ENCODE measurements around the gene VPS9D1. TPM values are rescaled to one million over a fixed set of nuclear protein-coding genes. Genes with fewer than 3 reads are reported as not detected.

Gene VPS9D1
- total RNA-seq, 1 donor, result 14.5 TPM

GRCh38 chr16:89709716-89710432 lies 10.8 kb downstream of the VPS9D1 start:
- peaks cover 2% of the 10 kb centered on the region for H3K27me3 ChIP-seq (ENCODE audit: insufficient read depth, low read length)
- no peak overlapping the region for H3K27ac ChIP-seq (ENCODE audit: low read depth, low read length)
- no peak overlapping the region for H3K4me3 ChIP-seq (ENCODE audit: insufficient read depth, low read length)
- H3K9me3 ChIP-seq (ENCODE audit: low read depth, low read length), result no peaks in the 10 kb centered on the region
- no peaks in the 10 kb centered on the region for H4K20me1 ChIP-seq (ENCODE audit: insufficient read depth, low read length)
- no peak for TF ChIP-seq CTCF (IDR thresholded peaks at IDR 0.05; ENCODE audit: extremely low read depth, low read depth, low read length)
- no peak overlapping the region for H3K4me2 ChIP-seq (ENCODE audit: insufficient read depth, low read length)
- DNase-seq (ENCODE audit: insufficient read length, low spot score, missing footprints), result no peak
- peaks cover 4% of the 10 kb centered on the region for H3K36me3 ChIP-seq (ENCODE audit: insufficient read depth, low read length)
- H3K4me1 ChIP-seq (ENCODE audit: insufficient read depth, low read length), result peaks cover 12% of the 10 kb centered on the region
- H3K79me2 ChIP-seq (ENCODE audit: insufficient read depth, low read length), result peaks cover 5% of the 10 kb centered on the region
- H2AFZ ChIP-seq (ENCODE audit: low read length), result no peak overlapping the region

DNA sequence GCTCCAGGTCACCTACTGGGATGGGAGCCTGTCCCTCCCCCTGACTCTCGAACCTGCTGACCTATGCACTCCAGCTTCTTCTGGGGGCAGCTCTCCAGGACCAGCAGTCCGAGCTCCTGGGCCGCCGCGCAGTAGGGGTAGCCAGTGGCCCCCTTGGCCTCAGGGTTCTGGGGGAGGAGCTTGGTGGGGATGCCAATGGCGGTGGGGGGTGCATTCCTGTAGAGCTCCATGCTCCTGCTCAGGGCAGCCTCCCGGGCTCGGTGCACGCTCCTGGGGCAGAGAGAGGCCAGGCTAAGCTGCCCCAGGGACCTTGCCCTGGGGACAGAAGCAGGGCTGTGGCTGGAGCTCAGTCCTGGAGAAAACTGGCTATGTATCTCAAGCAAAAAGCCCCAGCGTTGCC lies 11.5 kb downstream of the VPS9D1 start:
- Histone ChIP-seq H3K9me3 (ENCODE audit: low read depth, low read length) (no peaks in the 10 kb centered on the region), H4K20me1 (ENCODE audit: insufficient read depth, low read length) (no peaks in the 10 kb centered on the region), H3K4me2 (ENCODE audit: insufficient read depth, low read length) (no peak overlapping the region), H3K27me3 (ENCODE audit: insufficient read depth, low read length) (peaks cover 4% of the 10 kb centered on the region), H3K79me2 (ENCODE audit: insufficient read depth, low read length) (peaks cover 3% of the 10 kb centered on the region), H3K27ac (ENCODE audit: low read depth, low read length) (no peak overlapping the region), H3K4me3 (ENCODE audit: insufficient read depth, low read length) (no peak overlapping the region), H3K4me1 (ENCODE audit: insufficient read depth, low read length) (peaks cover 12% of the 10 kb centered on the region), H2AFZ (ENCODE audit: low read length) (no peak overlapping the region), H3K36me3 (ENCODE audit: insufficient read depth, low read length) (peaks cover under 1% of the 10 kb centered on the region)
- DNase-seq (ENCODE audit: insufficient read length, low spot score, missing footprints), result no peak
- no peak for TF ChIP-seq CTCF (IDR thresholded peaks at IDR 0.05; ENCODE audit: extremely low read depth, low read depth, low read length)

DNA sequence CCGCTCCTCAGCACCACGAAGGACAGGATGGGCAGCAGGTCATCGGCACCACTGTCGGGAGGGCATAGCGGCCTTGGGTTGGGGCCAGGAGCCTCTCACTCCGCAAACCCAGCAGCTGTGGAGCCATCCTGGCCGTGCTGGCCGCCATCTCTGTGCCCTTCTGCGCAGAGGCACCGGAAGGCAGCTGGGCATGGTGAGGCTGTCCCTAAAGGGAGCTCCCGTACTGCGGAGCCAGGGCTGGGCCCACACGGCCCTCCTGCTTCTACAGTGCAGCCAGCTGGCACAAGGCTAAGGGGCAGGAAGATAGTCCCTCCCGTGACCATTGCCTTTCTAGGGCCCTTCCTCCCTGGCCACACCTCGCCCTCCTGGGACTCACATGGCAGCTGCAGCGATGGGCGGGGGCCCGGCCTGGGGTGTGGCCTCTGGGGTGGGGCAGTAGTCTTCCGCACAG lies 12.2 kb downstream of the VPS9D1 start:
- Histone ChIP-seq H3K27ac (ENCODE audit: low read depth, low read length) (no peak overlapping the region), H3K27me3 (ENCODE audit: insufficient read depth, low read length) (peaks cover 4% of the 10 kb centered on the region), H2AFZ (ENCODE audit: low read length) (no peak overlapping the region), H3K4me1 (ENCODE audit: insufficient read depth, low read length) (peaks cover 12% of the 10 kb centered on the region), H3K79me2 (ENCODE audit: insufficient read depth, low read length) (peaks cover 3% of the 10 kb centered on the region), H3K9me3 (ENCODE audit: low read depth, low read length) (no peaks in the 10 kb centered on the region), H3K36me3 (ENCODE audit: insufficient read depth, low read length) (no peaks in the 10 kb centered on the region), H3K4me3 (ENCODE audit: insufficient read depth, low read length) (no peak overlapping the region), H3K4me2 (ENCODE audit: insufficient read depth, low read length) (no peak overlapping the region), H4K20me1 (ENCODE audit: insufficient read depth, low read length) (no peaks in the 10 kb centered on the region)
- DNase-seq (ENCODE audit: insufficient read length, low spot score, missing footprints), result peak; percentile 84
- TF ChIP-seq CTCF (IDR thresholded peaks at IDR 0.05; ENCODE audit: extremely low read depth, low read depth, low read length), result no peak

DNA sequence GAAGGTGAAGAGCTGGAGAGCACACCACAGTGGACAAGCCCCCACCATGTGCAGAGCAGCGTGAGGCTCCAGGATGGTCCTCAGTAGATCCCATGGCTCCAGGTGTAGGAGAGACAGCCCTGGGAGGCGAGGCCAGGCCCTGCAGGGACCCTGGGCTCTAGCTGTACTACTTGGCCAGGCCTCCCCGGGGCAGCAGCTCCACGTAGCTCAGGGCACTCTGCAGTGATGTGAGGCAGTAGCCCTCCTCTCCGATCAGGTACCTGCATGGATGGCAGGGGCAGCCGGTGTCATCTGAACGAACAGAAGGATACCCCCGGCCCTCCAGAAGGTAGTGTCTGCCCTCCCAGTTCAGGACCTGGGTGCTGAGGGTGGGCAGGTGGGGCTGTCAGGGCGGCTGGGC lies 13.0 kb downstream of the VPS9D1 start:
- Histone ChIP-seq H3K9me3 (ENCODE audit: low read depth, low read length) (no peaks in the 10 kb centered on the region), H3K79me2 (ENCODE audit: insufficient read depth, low read length) (peaks cover 3% of the 10 kb centered on the region), H3K27ac (ENCODE audit: low read depth, low read length) (no peak overlapping the region), H3K4me3 (ENCODE audit: insufficient read depth, low read length) (no peak overlapping the region), H2AFZ (ENCODE audit: low read length) (no peak overlapping the region), H3K27me3 (ENCODE audit: insufficient read depth, low read length) (peaks cover 4% of the 10 kb centered on the region), H4K20me1 (ENCODE audit: insufficient read depth, low read length) (no peaks in the 10 kb centered on the region), H3K4me2 (ENCODE audit: insufficient read depth, low read length) (no peak overlapping the region), H3K4me1 (ENCODE audit: insufficient read depth, low read length) (peaks cover 10% of the 10 kb centered on the region), H3K36me3 (ENCODE audit: insufficient read depth, low read length) (no peaks in the 10 kb centered on the region)
- no peak for TF ChIP-seq CTCF (IDR thresholded peaks at IDR 0.05; ENCODE audit: extremely low read depth, low read depth, low read length)
- peak; percentile 87 for DNase-seq (ENCODE audit: insufficient read length, low spot score, missing footprints)

All from osteoblast (primary cell).